IMR-90 (cell line): ENCODE measurements around the gene IGF2. TPM values are rescaled to one million over a fixed set of nuclear protein-coding genes. Genes with fewer than 3 reads are reported as not detected.

Experiments used
- ATAC-seq: fragments of 200-7000 bp; cut with Tn5 transposase; 2 replicates; pipeline ENCODE4 v1.9.1; 2020; ENCODE audit warnings: low read depth, mild to moderate bottlenecking, moderate library complexity
- BruUV-seq: library from RNA; stranded (reverse); fragments of 400-500 nt; replicated peaks from 2 replicates; lab custom pipeline; 2021; lab: Mats Ljungman, UMichigan
- CTCF ChIA-PET: fragments of 300-600 bp; formaldehyde crosslinking; extraction: SDS; loops from one replicate; lab custom pipeline; 2021; ENCODE audit warnings: antibody characterized with exemption; lab: Yijun Ruan, JAX
- POLR2A ChIA-PET: fragments of 300-600 bp; sonication (Branson Sonifier 250); formaldehyde crosslinking; loops from one replicate; lab custom pipeline; 2022; ENCODE audit warnings: antibody characterized with exemption; ENCODE audit not compliant: unreplicated experiment; lab: Charles Lee
- DNase-seq: peaks from one replicate; pipeline ENCODE4 v3.0.0; 2013
- H2AFZ ChIP-seq: replicated peaks from 2 replicates; pipeline ENCODE3; 2013; ENCODE audit warnings: low read length, mild to moderate bottlenecking; ENCODE audit not compliant: poor library complexity
- H2AK5ac ChIP-seq: 2 replicates; pipeline ENCODE4 v1.6.1; 2013; ENCODE audit warnings: low read depth, low read length, inconsistent platforms
- H2AK9ac ChIP-seq: replicated peaks from 2 replicates; pipeline ENCODE3; 2013; ENCODE audit warnings: mild to moderate bottlenecking, low read depth, low read length, moderate library complexity; ENCODE audit not compliant: poor library complexity
- H2BK120ac ChIP-seq: 2 replicates; pipeline ENCODE4 v1.6.1; 2013; ENCODE audit warnings: low read depth, low read length, inconsistent platforms
- H2BK15ac ChIP-seq: 3 replicates; pipeline ENCODE4 v1.6.1; 2013; ENCODE audit warnings: low read depth, low read length, inconsistent platforms
- H2BK20ac ChIP-seq: 2 replicates; pipeline ENCODE4 v1.6.1; 2013; ENCODE audit warnings: low read depth, mild to moderate bottlenecking, inconsistent platforms, low read length, moderate library complexity
- H2BK5ac ChIP-seq: 2 replicates; pipeline ENCODE4 v1.6.1; 2013; ENCODE audit warnings: mild to moderate bottlenecking, low read depth, low read length, inconsistent platforms; ENCODE audit not compliant: poor library complexity, severe bottlenecking
- H3K14ac ChIP-seq: replicated peaks from 2 replicates; pipeline ENCODE4 v1.6.1; 2013; ENCODE audit warnings: low read depth, low read length, inconsistent platforms
- H3K18ac ChIP-seq: 2 replicates; pipeline ENCODE4 v1.6.1; 2013; ENCODE audit warnings: low read depth, low read length, control low read depth
- H3K23ac ChIP-seq: 2 replicates; pipeline ENCODE4 v1.6.1; 2013; ENCODE audit warnings: low read depth, low read length, inconsistent platforms
- H3K27ac ChIP-seq: 2 replicates; pipeline ENCODE4 v1.5.1; 2013; ENCODE audit warnings: mild to moderate bottlenecking, control low read depth, low read length; ENCODE audit not compliant: insufficient read depth
- H3K27me3 ChIP-seq: 2 replicates; pipeline ENCODE4 v1.6.1; 2013; ENCODE audit warnings: low read length; ENCODE audit not compliant: control insufficient read depth, insufficient read depth
- H3K36me3 ChIP-seq: 2 replicates; pipeline ENCODE4 v1.6.1; 2013; ENCODE audit warnings: low read length, mixed read lengths; ENCODE audit not compliant: control insufficient read depth, insufficient read depth
- H3K4ac ChIP-seq: 2 replicates; pipeline ENCODE4 v1.6.1; 2013; ENCODE audit warnings: low read depth, low read length, inconsistent platforms
- H3K4me1 ChIP-seq: 2 replicates; pipeline ENCODE4 v1.6.1; 2013; ENCODE audit warnings: low read length, mixed read lengths; ENCODE audit not compliant: control insufficient read depth, insufficient read depth
- H3K4me2 ChIP-seq: 2 replicates; pipeline ENCODE4 v1.6.1; 2013; ENCODE audit warnings: low read depth, mild to moderate bottlenecking, control low read depth, low read length, moderate library complexity
- H3K4me3 ChIP-seq: 2 replicates; pipeline ENCODE4 v1.5.1; 2013; ENCODE audit warnings: low read depth, mild to moderate bottlenecking, control low read depth, low read length, moderate library complexity; ENCODE audit not compliant: insufficient read depth
- H3K56ac ChIP-seq: 2 replicates; pipeline ENCODE4 v1.6.1; 2013; ENCODE audit warnings: low read length, inconsistent platforms; ENCODE audit not compliant: insufficient read depth; ENCODE audit errors: extremely low read depth
- H3K79me1 ChIP-seq, 2 experiments: 2 replicates each; pipeline ENCODE4 v1.6.1; 2013; ENCODE audit warnings: low read length in 2 of 2, inconsistent platforms in 1 of 2, low read depth in 1 of 2
- H3K9ac ChIP-seq: 2 replicates; pipeline ENCODE4 v1.6.1; 2013; ENCODE audit warnings: low read depth, low read length, control low read depth
- H3K9me1 ChIP-seq: 2 replicates; pipeline ENCODE4 v1.6.1; 2013; ENCODE audit warnings: low read length, inconsistent platforms; ENCODE audit not compliant: insufficient read depth
- H3K9me3 ChIP-seq: 2 replicates; pipeline ENCODE4 v1.6.1; 2013; ENCODE audit warnings: low read length; ENCODE audit not compliant: control insufficient read depth, insufficient read depth
- H4K20me1 ChIP-seq: 2 replicates; pipeline ENCODE4 v1.6.1; 2013; ENCODE audit warnings: low read length, inconsistent platforms; ENCODE audit not compliant: insufficient read depth
- H4K5ac ChIP-seq: 2 replicates; pipeline ENCODE4 v1.6.1; 2013; ENCODE audit warnings: mild to moderate bottlenecking, low read depth, low read length, control low read depth
- H4K8ac ChIP-seq, 2 experiments: 2 replicates each; pipeline ENCODE4 v1.6.1; 2013; ENCODE audit warnings: low read depth in 2 of 2, low read length in 2 of 2, control low read depth in 1 of 2, inconsistent platforms in 1 of 2
- H4K91ac ChIP-seq: 2 replicates; pipeline ENCODE4 v1.6.1; 2013; ENCODE audit warnings: low read depth, low read length, inconsistent platforms; ENCODE audit not compliant: insufficient read depth
- BHLHE40 ChIP-seq: fragments of 150-350 bp; IDR thresholded peaks from 2 replicates; pipeline ENCODE4 v1.6.1; 2016; ENCODE audit warnings: mild to moderate bottlenecking, low read depth, low read length
- CEBPB ChIP-seq: IDR thresholded peaks from 2 replicates; pipeline ENCODE4 v1.6.1; 2012; ENCODE audit warnings: low read depth, low read length, improper control_type of control experiment
- CHD1 ChIP-seq: IDR thresholded peaks from 2 replicates; pipeline ENCODE4 v1.6.1; 2012; ENCODE audit warnings: low read depth, low read length, improper control_type of control experiment
- FOS ChIP-seq: fragments of 150-350 bp; IDR thresholded peaks from 2 replicates; pipeline ENCODE4 v1.6.1; 2016; ENCODE audit warnings: low read depth, low read length
- MAFK ChIP-seq: IDR thresholded peaks from 2 replicates; pipeline ENCODE4 v1.6.1; 2012; ENCODE audit warnings: low read depth, low read length, improper control_type of control experiment
- POLR2A ChIP-seq: IDR thresholded peaks from 2 replicates; pipeline ENCODE4 v1.6.1; 2012; ENCODE audit warnings: mild to moderate bottlenecking, low read depth, low read length
- RAD21 ChIP-seq: IDR thresholded peaks from 2 replicates; pipeline ENCODE4 v1.6.1; 2012; ENCODE audit warnings: low read length, improper control_type of control experiment
- RCOR1 ChIP-seq: IDR thresholded peaks from 2 replicates; pipeline ENCODE4 v1.6.1; 2012; ENCODE audit warnings: mild to moderate bottlenecking, low read length, improper control_type of control experiment; ENCODE audit not compliant: insufficient replicate concordance
- SMC3 ChIP-seq: fragments of 150-350 bp; IDR thresholded peaks from 2 replicates; pipeline ENCODE4 v1.6.1; 2016; ENCODE audit warnings: low read depth, mild to moderate bottlenecking, antibody characterized with exemption, low read length, moderate library complexity
- WGBS, 2 experiments: methylation state at CpG; one replicate each; pipeline versions ENCODE4 v1.1.5 to v1.1.7; 2013; ENCODE audit warnings: missing lambda C conversion rate in 2 of 2; ENCODE audit not compliant: insufficient read length in 1 of 2; ENCODE audit errors: extremely low coverage in 2 of 2; 5-methylcytosine and 5-hydroxymethylcytosine counted together
- dilution Hi-C: fragments of 300-500 bp; cut with HindIII; formaldehyde crosslinking; loops from one replicate; pipeline ENCODE4 v1.14.3; 2018; ENCODE audit warnings: low sequenced_read_pairs; ENCODE audit not compliant: unreplicated experiment
- in situ Hi-C: fragments of 300-500 bp; cut with MboI; formaldehyde crosslinking; loops from 3 replicates; pipeline ENCODE4 v1.14.3; 2019; ENCODE audit warnings: low sequenced_read_pairs, inconsistent platforms, mixed read lengths
- intact Hi-C: fragments of 100-400 bp; cut with micrococcal nuclease; formaldehyde crosslinking; loops from 2 replicates; pipeline ENCODE4 v1.10.0; 2022
- polyA plus RNA-seq, 3 experiments: library from polyadenylated mRNA; depleted of rRNA; stranded (reverse); fragments of >200 nt; gene quantifications; 2 replicates each; pipeline ENCODE4 v1.2.3, GENCODE V29; 2012; ENCODE audit warnings: low replicate concordance in 1 of 3
- total RNA-seq: library from RNA; depleted of rRNA; stranded (reverse); fragments of >200 nt; gene quantifications from 2 replicates; pipeline ENCODE4 v1.2.3, GENCODE V29; 2012
- TF ChIP-seq, protein P1 (sequence below): conservative IDR thresholded peaks from 2 replicates; pipeline ENCODE4 v1.5.1; 2012; ENCODE audit warnings: mild to moderate bottlenecking, low read depth, low read length, improper control_type of control experiment
- TF ChIP-seq, protein P2 (sequence below): fragments of 150-350 bp; IDR thresholded peaks from 2 replicates; pipeline ENCODE4 v1.6.1; 2016; ENCODE audit warnings: low read depth, mild to moderate bottlenecking, low read length, moderate library complexity, borderline replicate concordance

Gene IGF2
- total and polyA plus RNA-seq, 2 of the 4 experiments (the other 2 are of a cell fraction) = 2.3 to 21.8 TPM

DNA sequence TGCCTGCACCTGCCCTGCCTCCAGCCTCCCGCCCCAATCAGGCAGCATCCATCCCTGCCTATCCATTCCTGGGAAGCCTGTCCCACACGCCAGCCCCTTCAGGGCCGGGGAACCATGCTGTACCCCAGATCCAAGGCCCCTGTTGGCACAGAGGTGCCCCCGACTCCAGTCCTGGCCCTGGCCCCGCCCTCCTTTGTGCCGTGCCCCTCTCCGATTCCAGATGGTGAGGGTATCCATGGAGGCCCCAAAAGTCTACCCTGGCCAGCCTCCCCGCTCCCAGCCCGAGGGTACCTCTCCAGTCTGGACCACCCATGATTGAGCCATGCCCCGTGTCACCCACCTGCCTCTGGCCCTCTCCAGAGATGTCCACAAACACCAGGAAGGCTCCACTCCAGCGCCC lies 35.2 kb upstream of the IGF2 start:
- CTCF ChIA-PET = no interaction called here
- 74% methylated on average over 8 of the region's 11 CpGs; no CpG with 5 or more reads in 1 of the 2 experiments for WGBS, 2 experiments
- POLR2A ChIA-PET = no interaction called here
- in situ Hi-C loops (no loop called here), dilution Hi-C loops (no loop called here), intact Hi-C loops (no loop called here)
- no peak overlapping the region for H3K4ac ChIP-seq
- no peak overlapping the region for H2AFZ ChIP-seq
- no peak overlapping the region for H4K5ac ChIP-seq
- H4K8ac ChIP-seq = no peak overlapping the region
- no peak overlapping the region for H3K56ac ChIP-seq
- no peak overlapping the region for H2BK5ac ChIP-seq
- H3K9me3 ChIP-seq = no peaks in the 10 kb centered on the region
- H3K18ac ChIP-seq = no peak overlapping the region
- H3K4me2 ChIP-seq = no peak overlapping the region
- H2AK5ac ChIP-seq = no peak overlapping the region
- no peak overlapping the region for H4K91ac ChIP-seq
- no peak overlapping the region for H2BK20ac ChIP-seq
- no peaks in the 10 kb centered on the region for H3K79me1 ChIP-seq
- DNase-seq (no peak), ATAC-seq (no peak)
- peaks cover 6% of the 10 kb centered on the region for H3K9me1 ChIP-seq
- H3K27me3 ChIP-seq = peaks cover 5% of the 10 kb centered on the region; the same call in 1 of the 2 replicates
- H3K14ac ChIP-seq = no peak overlapping the region
- H3K9ac ChIP-seq = no peak overlapping the region
- H3K23ac ChIP-seq = no peak overlapping the region
- no peaks in the 10 kb centered on the region for H3K4me1 ChIP-seq
- no peak overlapping the region for H2BK120ac ChIP-seq
- no peak overlapping the region for H2AK9ac ChIP-seq
- H4K20me1 ChIP-seq = no peaks in the 10 kb centered on the region
- no peak overlapping the region for H3K4me3 ChIP-seq
- H3K27ac ChIP-seq = no peak overlapping the region
- H3K36me3 ChIP-seq = no peaks in the 10 kb centered on the region
- H2BK15ac ChIP-seq = no peak overlapping the region
- no TSS peak for BruUV-seq
- TF ChIP-seq POLR2A (no peak), MAFK (no peak), RAD21 (no peak), SMC3 (no peak), CHD1 (no peak), RCOR1 (no peak), BHLHE40 (no peak), CEBPB (no peak), FOS (no peak)
- TF ChIP-seq, protein P1, sequence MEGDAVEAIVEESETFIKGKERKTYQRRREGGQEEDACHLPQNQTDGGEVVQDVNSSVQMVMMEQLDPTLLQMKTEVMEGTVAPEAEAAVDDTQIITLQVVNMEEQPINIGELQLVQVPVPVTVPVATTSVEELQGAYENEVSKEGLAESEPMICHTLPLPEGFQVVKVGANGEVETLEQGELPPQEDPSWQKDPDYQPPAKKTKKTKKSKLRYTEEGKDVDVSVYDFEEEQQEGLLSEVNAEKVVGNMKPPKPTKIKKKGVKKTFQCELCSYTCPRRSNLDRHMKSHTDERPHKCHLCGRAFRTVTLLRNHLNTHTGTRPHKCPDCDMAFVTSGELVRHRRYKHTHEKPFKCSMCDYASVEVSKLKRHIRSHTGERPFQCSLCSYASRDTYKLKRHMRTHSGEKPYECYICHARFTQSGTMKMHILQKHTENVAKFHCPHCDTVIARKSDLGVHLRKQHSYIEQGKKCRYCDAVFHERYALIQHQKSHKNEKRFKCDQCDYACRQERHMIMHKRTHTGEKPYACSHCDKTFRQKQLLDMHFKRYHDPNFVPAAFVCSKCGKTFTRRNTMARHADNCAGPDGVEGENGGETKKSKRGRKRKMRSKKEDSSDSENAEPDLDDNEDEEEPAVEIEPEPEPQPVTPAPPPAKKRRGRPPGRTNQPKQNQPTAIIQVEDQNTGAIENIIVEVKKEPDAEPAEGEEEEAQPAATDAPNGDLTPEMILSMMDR = no peak
- TF ChIP-seq, protein P2, sequence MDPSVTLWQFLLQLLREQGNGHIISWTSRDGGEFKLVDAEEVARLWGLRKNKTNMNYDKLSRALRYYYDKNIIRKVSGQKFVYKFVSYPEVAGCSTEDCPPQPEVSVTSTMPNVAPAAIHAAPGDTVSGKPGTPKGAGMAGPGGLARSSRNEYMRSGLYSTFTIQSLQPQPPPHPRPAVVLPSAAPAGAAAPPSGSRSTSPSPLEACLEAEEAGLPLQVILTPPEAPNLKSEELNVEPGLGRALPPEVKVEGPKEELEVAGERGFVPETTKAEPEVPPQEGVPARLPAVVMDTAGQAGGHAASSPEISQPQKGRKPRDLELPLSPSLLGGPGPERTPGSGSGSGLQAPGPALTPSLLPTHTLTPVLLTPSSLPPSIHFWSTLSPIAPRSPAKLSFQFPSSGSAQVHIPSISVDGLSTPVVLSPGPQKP = no peak
